ENCODE results near the gene GLE1.

The GLE1 gene

DNA sequence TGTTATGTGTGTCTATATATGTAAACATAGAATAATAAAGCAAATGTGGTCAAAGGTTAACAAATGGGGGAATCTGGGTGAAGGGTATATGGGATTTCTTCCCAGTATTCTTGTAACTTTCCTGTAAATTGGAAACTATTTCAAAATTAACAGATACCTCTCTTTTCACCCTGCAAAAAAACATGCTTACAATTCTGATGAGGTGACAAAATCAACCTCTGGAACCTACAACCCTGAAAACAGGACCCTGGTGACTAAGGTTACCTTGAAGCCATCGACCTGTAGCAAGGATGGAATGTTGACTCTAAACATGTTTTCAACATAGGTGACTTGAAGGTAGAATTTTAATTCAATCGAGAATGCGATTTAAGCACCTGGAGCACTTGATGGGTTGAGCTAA, 42.0 kb downstream of the GLE1 start:
- Histone ChIP-seq H3F3A (ENCODE audit: control insufficient read depth, insufficient read depth) (no peaks in the 10 kb centered on the region), H3K36me3 (ENCODE audit: control insufficient read depth, low read length) (peaks cover 10% of the 10 kb centered on the region), H3K9me3 (ENCODE audit: control insufficient read depth, insufficient read depth, low read length) (no peaks in the 10 kb centered on the region), H3K9me2 (replicated peaks; ENCODE audit: control insufficient read depth, low read length) (no peaks in the 10 kb centered on the region), H3K4me1 (ENCODE audit: control insufficient read depth, low read length) (peaks cover 5% of the 10 kb centered on the region), H3K79me2 (ENCODE audit: control insufficient read depth, low read length) (no peaks in the 10 kb centered on the region), H3K27me3 (ENCODE audit: control insufficient read depth, low read length) (no peaks in the 10 kb centered on the region), H3K27ac (ENCODE audit: low read depth, low read length) (no peak overlapping the region), H4K20me1 (ENCODE audit: control insufficient read depth, insufficient read depth, low read depth, low read length) (no peaks in the 10 kb centered on the region), H3K4me3 (ENCODE audit: low read length) (no peak overlapping the region), H3K4me2 (ENCODE audit: low read length) (no peak overlapping the region)
- TF ChIP-seq, protein P1, sequence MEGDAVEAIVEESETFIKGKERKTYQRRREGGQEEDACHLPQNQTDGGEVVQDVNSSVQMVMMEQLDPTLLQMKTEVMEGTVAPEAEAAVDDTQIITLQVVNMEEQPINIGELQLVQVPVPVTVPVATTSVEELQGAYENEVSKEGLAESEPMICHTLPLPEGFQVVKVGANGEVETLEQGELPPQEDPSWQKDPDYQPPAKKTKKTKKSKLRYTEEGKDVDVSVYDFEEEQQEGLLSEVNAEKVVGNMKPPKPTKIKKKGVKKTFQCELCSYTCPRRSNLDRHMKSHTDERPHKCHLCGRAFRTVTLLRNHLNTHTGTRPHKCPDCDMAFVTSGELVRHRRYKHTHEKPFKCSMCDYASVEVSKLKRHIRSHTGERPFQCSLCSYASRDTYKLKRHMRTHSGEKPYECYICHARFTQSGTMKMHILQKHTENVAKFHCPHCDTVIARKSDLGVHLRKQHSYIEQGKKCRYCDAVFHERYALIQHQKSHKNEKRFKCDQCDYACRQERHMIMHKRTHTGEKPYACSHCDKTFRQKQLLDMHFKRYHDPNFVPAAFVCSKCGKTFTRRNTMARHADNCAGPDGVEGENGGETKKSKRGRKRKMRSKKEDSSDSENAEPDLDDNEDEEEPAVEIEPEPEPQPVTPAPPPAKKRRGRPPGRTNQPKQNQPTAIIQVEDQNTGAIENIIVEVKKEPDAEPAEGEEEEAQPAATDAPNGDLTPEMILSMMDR (IDR thresholded peaks at IDR 0.05; ENCODE audit: low read depth, low read length, poor library complexity, severe bottlenecking) = no peak
- no peak for TF ChIP-seq EZH2phosphoT487 (IDR thresholded peaks at IDR 0.05; ENCODE audit: borderline replicate concordance, low read length)

DNA sequence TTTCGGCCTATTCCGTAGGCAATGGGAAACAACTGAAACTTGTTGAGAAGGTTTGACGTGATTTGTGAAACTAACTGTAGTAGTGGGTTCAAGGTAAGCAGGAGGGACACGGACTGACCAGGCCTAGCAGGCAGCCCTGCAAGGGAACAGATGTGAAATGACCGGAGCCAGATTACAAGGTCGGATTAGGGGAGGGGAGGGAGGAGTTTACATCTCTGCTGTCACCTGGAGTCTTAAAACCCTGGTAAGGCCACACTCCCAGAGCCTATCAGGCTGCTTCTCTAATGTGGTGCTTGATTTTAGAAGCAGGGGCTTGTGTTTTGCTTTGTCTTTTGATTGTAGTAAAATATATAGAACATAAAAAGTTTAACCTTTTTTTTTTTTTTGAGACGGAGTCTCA, 44.4 kb downstream of the GLE1 start:
- Histone ChIP-seq H3F3A (ENCODE audit: control insufficient read depth, insufficient read depth) (no peaks in the 10 kb centered on the region; the same call in 1 of the 2 replicates), H3K36me3 (ENCODE audit: control insufficient read depth, low read length) (no peaks in the 10 kb centered on the region; the same call in 1 of the 2 replicates), H3K9me3 (ENCODE audit: control insufficient read depth, insufficient read depth, low read length) (no peaks in the 10 kb centered on the region), H3K4me1 (ENCODE audit: control insufficient read depth, low read length) (peaks cover 12% of the 10 kb centered on the region), H3K27ac (ENCODE audit: low read depth, low read length) (no peak overlapping the region), H3K4me2 (ENCODE audit: low read length) (no peak overlapping the region), H3K9me2 (replicated peaks; ENCODE audit: control insufficient read depth, low read length) (no peaks in the 10 kb centered on the region), H3K27me3 (ENCODE audit: control insufficient read depth, low read length) (no peaks in the 10 kb centered on the region), H4K20me1 (ENCODE audit: control insufficient read depth, insufficient read depth, low read depth, low read length) (peaks cover 4% of the 10 kb centered on the region; the same call in 1 of the 2 replicates), H3K4me3 (ENCODE audit: low read length) (no peak overlapping the region), H3K79me2 (ENCODE audit: control insufficient read depth, low read length) (peaks cover 14% of the 10 kb centered on the region)
- TF ChIP-seq EZH2phosphoT487 (IDR thresholded peaks at IDR 0.05; ENCODE audit: borderline replicate concordance, low read length) = no peak
- TF ChIP-seq, protein P1 (IDR thresholded peaks at IDR 0.05; ENCODE audit: low read depth, low read length, poor library complexity, severe bottlenecking) = no peak

DNA sequence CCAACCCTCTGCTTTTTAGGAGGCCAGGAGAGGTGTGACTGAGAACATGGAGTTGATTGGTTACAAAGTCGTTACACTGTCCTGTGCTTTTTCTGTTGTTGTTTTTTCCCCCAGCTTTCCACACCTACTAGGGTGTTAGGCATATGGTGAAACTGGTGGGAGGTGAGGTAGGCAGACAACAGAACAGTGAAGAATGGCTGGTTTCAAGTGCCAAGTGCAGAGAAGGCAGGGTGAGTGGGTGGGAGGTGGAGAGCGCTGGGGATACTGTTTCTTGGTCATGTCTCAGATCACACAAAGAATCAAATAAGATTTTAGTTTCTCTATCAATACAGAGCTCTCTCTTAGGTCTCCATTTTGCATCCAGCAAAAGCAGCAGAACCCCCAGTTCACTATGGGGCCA, 45.7 kb downstream of the GLE1 start:
- Histone ChIP-seq H3K9me2 (replicated peaks; ENCODE audit: control insufficient read depth, low read length) (no peaks in the 10 kb centered on the region), H3K4me3 (ENCODE audit: low read length) (no peak overlapping the region), H3K27ac (ENCODE audit: low read depth, low read length) (no peak overlapping the region), H4K20me1 (ENCODE audit: control insufficient read depth, insufficient read depth, low read depth, low read length) (peaks cover 9% of the 10 kb centered on the region; the same call in 1 of the 2 replicates), H3K27me3 (ENCODE audit: control insufficient read depth, low read length) (no peaks in the 10 kb centered on the region), H3K4me2 (ENCODE audit: low read length) (no peak overlapping the region), H3K9me3 (ENCODE audit: control insufficient read depth, insufficient read depth, low read length) (no peaks in the 10 kb centered on the region), H3F3A (ENCODE audit: control insufficient read depth, insufficient read depth) (peaks cover 3% of the 10 kb centered on the region; the same call in 1 of the 2 replicates), H3K4me1 (ENCODE audit: control insufficient read depth, low read length) (peaks cover 26% of the 10 kb centered on the region), H3K36me3 (ENCODE audit: control insufficient read depth, low read length) (peaks cover 9% of the 10 kb centered on the region), H3K79me2 (ENCODE audit: control insufficient read depth, low read length) (peaks cover 27% of the 10 kb centered on the region)
- no peak for TF ChIP-seq EZH2phosphoT487 (IDR thresholded peaks at IDR 0.05; ENCODE audit: borderline replicate concordance, low read length)
- TF ChIP-seq, protein P1 (IDR thresholded peaks at IDR 0.05; ENCODE audit: low read depth, low read length, poor library complexity, severe bottlenecking) = no peak
